Lung microvascular endothelial cell (primary cell): ENCODE data around the gene MAP3K2. TPM values are rescaled to one million over a fixed set of nuclear protein-coding genes. Genes with fewer than 3 reads are reported as not detected.

Experiments
- DNase-seq, 2 donors: peaks; one replicate each; pipeline versions ENCODE4 v3.0.0 to v3.0.0-alpha.2; 2010; ENCODE audit warnings: low read depth in 2 of 2
- total RNA-seq: library from RNA; depleted of rRNA; stranded (reverse); fragments of >200 nt; gene quantifications from 2 replicates; pipeline ENCODE4 v1.2.1, GENCODE V29; 2014

Gene MAP3K2
- total RNA-seq, 1 donor from 2014 or later = 19.8 TPM

DNA sequence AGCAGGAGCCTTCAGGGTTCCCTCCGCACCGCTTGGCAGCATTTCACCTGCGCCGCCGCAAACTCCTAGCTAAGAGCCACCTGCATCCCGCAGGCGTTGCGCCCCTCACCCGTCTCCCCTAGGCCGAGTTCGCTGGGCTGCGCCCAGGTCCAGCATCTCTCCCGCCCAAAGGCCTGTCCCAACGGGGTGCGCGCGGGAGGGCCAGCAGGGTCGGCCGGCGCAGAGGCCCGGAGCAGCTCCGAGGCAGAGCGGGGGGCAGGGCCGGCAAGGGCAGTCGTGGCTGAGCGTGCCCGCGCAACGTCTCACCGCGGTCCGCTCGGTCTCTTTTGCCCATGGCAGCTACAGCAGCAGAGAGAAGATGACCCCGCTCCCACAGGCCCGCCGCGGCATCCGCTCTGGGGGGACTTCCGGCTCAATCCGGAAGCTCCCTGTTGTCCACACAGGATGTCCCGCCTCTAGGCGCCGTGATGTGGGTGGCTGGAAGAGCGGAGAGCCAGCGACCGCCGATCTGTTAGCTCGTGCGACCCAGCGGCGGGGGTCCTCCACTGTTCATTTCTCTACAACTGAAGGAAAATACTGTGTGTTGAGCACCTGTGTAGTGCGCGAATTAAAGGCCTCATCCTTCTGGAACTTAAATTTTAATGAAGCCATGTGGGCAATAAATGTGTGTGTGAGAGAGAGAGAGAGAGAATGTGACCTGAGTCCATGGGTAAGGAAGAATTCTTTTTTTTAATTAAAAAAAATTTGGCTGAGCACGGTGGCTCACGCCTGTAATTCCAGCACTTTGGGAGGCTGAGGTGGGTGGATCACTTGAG lies 93.8 kb downstream of the MAP3K2 start, which contains the start of gene ERCC3:
TSS of gene ERCC3 (minus strand) at position 397 of the 815 bp plus-strand sequence. CDS start at position 334, 63 bp downstream.
- peak; percentile 80 to 86 for DNase-seq

DNA sequence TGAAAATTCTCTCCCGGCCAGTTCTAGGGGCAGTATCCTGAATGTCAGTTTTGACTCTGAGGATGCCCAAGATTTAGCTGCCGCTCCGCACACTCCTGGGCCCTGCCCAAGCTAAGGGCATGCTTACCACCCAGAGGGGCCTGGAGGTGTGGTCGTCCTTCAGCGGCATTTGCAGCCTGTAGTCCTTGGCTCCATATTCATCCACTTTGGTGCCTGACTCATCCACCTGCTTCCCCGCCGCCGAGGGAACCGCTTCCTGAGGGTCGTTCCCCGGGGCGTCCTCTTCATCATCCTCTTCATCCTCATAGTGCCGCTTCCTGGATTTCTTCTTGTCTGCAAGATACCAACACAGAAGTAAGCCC lies 94.4 kb downstream of the MAP3K2 start:
- peak in 1 of 2 donors; percentile 26 for DNase-seq

DNA sequence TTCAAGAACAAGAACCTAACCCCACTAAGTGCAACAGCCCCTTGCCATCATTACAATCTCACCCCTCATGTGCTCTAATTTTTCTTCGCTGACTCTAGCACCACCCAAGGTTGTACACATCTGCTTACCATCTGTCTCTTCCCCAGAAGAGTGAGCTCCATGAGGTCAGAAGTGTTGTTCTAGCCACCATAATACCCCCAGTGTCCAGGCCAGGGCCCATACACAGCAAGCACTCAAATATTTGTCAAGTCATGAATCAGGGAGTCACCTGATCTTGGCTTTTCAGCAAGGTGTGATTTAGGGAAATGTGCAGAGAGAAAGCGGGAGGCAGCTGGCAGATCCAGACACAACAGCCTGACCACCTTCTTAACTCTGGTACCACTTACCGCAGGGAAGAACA lies 99.5 kb downstream of the MAP3K2 start:
- no peak for DNase-seq

DNA sequence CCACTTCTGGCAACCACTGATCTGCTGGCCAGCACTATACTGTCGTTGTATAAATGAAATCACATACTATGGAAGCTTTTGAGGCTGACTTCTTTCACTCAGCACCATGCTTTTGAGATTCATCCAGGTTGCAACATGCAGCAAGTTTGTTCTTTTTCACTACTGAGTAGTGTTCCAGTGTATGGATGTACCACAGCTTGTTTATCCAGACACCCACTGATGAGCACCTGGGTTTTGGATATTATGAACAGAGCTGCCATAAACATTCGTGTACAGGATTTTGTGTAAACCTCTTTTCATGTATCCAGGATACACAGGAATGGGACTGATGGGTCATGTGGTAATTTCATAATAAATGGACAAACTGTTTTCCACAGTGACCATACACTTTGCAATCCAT lies 104.5 kb downstream of the MAP3K2 start:
- DNase-seq = no peak

DNA sequence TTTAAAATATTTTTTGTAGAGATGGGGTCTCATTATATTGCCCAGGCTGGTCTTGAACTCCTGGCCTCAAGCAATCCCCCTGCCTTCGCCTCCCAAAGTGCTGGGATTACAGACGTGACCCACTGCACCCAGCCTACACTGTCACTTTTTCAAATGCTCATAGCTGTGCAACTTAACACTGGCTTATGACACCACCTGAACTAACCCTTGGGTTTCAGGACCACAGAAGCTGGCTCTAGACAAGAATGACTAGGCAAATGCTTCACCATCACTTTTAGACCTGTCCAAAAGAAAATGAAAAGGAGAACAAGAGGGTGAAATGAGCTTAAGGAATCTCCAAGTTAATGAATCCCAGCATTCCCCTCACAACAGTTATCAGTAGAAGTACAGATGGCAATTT lies 107.1 kb downstream of the MAP3K2 start:
- DNase-seq = no peak

DNA sequence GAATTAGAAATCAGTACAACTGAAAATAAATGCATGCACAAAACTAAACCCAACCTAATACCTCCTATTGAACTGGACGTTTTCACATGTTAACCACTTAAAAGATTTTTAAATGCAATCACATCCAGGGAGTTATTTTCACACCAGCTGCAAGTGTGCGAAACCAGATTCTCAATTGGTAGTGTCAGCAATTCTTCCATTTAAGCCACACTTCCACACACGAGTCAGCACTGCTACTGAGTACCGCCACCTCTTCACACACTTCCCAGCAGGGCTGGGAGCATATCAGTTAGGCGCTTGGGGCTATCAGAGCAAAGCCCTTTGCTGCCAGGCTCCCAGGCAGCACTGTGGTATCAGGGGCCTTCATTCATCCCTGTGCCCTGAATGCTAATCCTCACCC lies 108.0 kb downstream of the MAP3K2 start:
- DNase-seq = no peak

DNA sequence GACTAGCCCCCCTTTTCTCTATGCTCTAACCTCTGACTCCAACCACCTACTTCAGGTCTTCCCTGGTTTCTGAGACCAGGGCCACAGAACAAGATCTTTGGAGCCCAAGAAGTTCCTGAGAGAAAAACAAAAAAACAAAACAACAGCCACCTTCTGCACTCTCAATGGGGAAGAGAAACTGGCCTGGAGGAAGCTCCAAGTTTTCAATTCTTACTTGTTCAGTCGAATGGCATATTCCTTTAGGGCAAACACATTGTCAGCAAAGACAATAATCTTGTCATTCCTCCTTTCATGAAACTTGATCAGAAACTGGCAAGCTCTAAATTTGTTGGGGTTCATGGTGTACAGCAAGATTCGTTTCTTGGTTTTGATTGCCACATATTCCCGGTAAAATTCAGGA lies 108.8 kb downstream of the MAP3K2 start:
- no peak for DNase-seq

DNA sequence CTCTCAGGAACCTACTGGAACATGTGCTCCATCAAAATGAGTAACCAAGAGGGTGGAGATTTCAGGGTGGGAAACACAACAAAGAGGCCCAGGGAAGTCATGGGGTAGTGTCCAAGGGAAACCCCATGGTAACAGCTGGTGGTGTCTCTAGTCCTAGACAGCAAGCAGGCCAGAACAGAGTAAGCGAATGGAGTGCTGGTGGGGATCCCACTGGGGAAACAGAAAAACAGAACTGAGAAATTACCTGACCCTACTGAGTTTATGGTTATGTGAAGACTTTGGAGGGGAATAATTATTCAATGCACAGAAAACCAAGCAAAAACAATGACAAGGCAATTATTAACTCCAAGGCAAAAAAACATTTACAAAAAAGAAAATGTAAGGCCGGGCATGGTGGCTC lies 110.7 kb downstream of the MAP3K2 start:
- peak in 1 of 2 donors; percentile 10 for DNase-seq

DNA sequence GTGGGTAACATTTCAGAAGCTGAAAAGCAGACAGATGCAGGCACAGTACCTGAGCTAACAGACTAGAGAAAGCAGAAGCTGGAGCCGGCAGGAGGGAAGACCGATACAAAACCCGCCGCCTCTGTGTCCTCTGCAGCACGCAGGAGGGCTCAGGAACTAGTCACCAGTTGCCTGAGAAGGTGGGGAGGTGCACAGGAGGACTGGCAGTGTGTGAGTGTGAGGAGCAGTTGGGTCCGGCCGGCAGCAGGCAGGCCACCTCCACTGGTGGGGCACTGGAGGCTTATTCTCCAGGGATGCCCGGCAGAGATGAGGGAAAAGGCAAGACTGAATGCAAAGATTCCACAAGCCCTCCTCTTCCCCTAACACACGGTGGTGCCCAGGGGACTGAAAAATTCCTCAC lies 112.0 kb downstream of the MAP3K2 start:
- no peak for DNase-seq

DNA sequence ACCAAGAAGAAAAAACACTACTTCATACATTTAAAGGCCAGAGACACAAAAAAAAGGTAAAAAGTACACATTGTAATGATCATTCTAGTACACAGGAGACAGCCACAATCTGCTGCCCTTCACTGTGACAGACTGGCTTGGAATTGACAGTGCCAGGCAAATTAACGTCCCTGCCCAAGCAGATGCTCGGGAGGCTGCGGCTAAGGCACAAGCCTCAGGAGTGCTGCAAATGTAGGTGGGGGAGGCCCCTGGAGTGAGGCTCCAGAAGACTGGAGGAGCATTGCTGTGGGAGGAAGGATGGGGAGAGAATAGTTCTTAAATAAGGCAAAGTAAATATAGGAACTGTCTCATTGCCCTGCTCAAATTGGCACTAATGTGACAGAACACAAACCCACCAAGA lies 112.4 kb downstream of the MAP3K2 start:
- DNase-seq = no peak

DNA sequence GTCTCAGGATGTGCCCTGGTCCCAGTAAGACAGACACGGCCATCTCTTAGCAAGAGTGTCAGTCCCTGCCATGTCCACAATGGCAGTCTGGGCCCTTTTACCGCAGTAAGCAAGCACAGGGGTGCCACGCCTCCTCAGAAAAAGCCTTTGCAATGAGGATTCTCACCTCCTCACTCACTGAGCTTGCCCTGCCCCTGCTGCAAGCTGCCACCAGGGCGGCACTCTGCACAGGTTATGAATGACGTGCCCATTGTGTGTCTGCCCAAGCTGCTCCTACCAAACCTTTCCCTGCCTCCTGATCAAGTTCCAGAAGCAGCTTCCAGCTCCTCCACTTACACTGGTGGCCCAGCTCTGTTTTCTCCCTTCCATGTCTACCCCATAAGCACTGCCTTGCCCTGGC lies 117.1 kb downstream of the MAP3K2 start:
- DNase-seq = no peak

DNA sequence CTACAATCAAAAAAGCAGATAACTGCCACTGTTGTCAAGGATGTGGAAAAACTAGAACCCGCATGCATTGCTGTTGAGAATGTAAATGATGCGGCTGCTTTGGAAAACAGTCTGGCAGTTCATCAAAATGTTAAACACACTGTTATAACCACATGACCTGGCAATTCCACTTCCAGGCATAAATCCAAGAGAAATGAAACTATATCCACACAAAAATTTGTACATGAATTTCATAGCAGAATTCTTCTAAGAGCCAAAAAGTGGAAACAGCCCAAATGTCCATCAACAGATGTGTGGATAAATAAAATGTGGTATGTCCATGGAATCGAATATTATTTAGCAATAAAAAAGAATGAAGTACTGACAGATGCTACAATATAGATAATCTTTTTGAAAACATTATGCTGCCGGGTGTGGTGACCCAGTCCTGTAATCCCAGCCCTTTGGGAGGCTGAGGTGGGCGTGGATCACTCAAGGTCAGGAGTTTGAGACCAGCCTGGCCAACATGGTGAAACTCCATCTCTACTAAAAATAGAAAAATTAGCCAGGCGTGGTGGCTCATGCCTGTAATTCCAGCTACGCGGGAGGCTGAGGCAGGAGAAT lies 125.9 kb downstream of the MAP3K2 start:
- peak in 1 of 2 donors; percentile 68 for DNase-seq

DNA sequence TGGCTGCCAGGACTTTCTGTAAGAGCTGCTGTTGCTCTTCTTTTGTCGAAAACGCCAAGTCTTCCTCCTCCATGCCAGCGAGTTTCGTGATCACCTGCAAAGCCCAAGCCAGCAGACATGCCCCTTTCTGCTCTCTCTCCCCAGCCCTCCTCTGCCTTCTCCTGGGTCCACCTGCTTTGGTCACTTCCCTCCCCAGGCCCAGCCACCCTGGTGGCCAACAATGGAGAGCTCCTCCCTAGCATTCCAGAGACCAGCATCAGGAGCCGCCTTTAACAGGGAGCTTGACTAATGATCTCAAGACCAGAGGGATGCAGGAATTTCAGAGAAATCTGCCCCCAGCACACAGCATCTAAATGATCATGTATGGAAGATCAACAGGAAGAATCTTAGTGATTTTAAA lies 128.4 kb downstream of the MAP3K2 start:
- DNase-seq = no peak

DNA sequence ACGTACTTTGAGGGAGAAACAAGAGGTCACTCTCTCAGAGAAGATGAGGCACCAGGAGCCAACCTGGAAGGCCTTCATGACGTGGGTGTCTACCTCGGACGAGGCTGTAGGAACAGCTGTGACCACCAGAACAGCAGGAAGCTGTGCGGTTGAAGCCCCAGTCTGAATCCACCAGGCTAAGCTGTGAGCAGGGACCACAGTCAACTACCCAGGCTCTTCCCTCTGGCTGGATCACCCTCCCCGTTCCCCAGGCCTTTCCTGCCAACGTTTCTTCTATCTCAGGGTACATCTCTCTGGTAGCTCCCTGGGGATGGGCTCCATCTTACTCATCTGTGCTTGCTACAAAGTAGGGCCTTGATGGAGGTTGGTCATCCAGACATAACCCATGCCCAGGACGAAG lies 130.9 kb downstream of the MAP3K2 start:
- no peak for DNase-seq

DNA sequence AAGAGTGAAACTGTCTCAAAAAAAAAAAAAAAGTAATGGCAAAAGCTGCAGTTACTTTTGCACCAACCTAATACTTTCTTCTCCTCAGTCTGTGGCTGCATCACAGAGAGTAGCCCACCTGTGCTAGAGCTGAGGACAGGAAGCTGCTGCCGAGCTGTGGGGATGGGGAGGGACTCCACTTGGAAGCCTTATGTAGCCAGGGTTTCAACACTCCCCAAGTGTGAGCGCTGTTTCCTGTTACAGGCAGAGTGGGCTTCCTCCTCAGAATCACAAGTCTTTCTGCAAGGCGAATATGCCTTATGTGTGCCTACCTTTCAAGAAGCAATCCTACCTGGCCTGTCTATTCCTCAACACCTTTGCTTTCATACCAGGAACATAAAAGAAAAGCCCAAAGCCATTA lies 131.4 kb downstream of the MAP3K2 start:
- DNase-seq = no peak

DNA sequence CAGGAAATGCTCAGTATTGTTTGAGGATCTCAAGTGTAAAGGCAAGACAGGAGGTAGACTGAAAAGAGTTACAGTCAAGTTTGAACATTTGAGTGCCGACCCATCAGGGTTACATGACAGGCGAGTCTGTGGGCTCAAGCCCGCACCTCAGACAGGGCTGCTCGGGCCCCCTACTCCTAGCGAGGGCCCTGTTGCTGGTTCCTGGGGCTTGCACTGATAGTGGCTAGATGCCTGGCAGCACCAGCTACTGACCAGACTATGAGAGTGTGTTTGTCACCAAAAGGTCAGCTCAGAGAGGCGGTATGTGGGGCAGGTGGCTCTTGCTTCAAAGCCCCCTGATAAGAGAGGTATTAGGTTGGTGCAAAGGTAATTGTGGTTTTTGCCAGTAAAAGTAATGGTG lies 132.1 kb downstream of the MAP3K2 start:
- DNase-seq = no peak

DNA sequence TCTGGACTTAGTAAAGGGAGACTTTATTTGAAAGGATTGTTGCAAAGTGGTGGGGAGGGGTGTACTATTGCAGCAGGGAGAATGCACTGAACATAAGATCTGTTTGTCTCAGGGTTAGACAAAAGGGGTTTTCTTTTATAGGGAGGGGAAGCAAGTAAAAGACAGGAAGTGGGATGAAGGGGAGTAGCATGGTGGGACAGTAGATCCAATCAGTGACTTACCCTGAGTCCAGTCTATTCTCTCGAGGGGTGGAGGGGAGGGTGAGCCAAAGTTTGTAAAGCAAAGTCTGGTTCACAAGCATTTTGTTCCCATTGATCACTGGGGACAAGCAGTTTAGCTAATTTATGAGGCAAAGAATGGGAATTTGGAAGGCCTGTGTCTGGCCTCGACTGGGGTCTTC lies 132.6 kb downstream of the MAP3K2 start:
- DNase-seq = no peak

DNA sequence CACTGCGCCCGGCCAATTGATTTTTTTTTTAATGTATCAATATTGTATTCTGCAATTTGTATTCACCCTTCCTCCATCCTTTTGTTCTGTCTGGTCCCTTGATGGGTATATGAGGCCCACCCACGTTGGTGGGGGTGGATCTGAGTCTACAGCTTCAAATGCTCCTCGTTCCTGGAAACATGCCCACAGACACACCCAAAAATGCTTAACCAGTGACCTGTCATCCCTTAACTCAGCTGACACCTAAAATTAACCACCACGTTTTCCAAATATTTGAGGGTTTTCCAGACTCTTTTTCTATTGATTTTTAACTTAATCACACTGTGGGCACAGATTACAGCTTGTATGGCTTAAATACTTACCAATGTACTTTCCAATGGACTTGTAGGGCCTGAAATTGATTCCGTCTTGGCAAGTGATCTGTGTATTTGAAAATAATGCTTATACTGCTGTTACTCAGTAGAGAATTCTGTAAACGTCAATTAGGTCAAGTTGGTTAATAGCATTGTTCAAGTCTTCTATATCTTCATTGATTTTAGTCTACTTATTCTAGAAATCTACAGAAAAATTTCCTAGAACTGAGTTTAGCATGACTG lies 133.3 kb downstream of the MAP3K2 start:
- DNase-seq = no peak

Other genes starting within 250 kb of the MAP3K2 start
- not detected in 2 replicates for gene CYP27C1, start 167.7 kb downstream of the MAP3K2 start, total RNA-seq
- 23.1 and 28.8 TPM in 2 replicates for gene ERCC3, start 93.8 kb downstream of the MAP3K2 start, total RNA-seq
- gene PROC, start 30.5 kb upstream of the MAP3K2 start, total RNA-seq = under 0.01 TPM in 2 replicates
- gene IWS1, start 138.5 kb upstream of the MAP3K2 start, total RNA-seq = 20.9 and 32.1 TPM in 2 replicates
- under 0.01 TPM in 2 replicates for gene MYO7B, start 147.7 kb upstream of the MAP3K2 start, total RNA-seq